PFSK-1 (cell line): ENCODE measurements around the gene UBE4B.

Experiments used
- FOXP2 ChIP-seq: optimal IDR thresholded peaks from 2 replicates; pipeline ENCODE3; 2011; ENCODE audit warnings: borderline replicate concordance, control low read depth, inconsistent platforms; ENCODE audit not compliant: insufficient read depth; ENCODE audit errors: extremely low read length, extremely low read depth
- POLR2AphosphoS5 ChIP-seq: IDR thresholded peaks from 2 replicates; pipeline ENCODE4 v1.6.1; 2012; ENCODE audit warnings: low read depth, mild to moderate bottlenecking, control low read depth, low read length, moderate library complexity
- SIN3A ChIP-seq: IDR thresholded peaks from 2 replicates; pipeline ENCODE4 v1.6.1; 2012; ENCODE audit warnings: mild to moderate bottlenecking, low read length, moderate library complexity, borderline replicate concordance; ENCODE audit not compliant: insufficient read depth
- TAF1 ChIP-seq: IDR thresholded peaks from 2 replicates; pipeline ENCODE4 v1.6.1; 2012; ENCODE audit warnings: low read length, control low read depth, borderline replicate concordance; ENCODE audit not compliant: insufficient read depth
- TF ChIP-seq, protein P1 (sequence below), 2 experiments: IDR thresholded peaks; 2 replicates each; pipeline versions ENCODE4 v1.6.1 to v1.8.0; 2011 to 2012; ENCODE audit warnings: low read depth in 2 of 2, low read length in 2 of 2, control low read depth in 1 of 2, inconsistent platforms in 1 of 2, mild to moderate bottlenecking in 1 of 2, moderate library complexity in 1 of 2; ENCODE audit not compliant: insufficient read depth in 1 of 2

Gene UBE4B

DNA sequence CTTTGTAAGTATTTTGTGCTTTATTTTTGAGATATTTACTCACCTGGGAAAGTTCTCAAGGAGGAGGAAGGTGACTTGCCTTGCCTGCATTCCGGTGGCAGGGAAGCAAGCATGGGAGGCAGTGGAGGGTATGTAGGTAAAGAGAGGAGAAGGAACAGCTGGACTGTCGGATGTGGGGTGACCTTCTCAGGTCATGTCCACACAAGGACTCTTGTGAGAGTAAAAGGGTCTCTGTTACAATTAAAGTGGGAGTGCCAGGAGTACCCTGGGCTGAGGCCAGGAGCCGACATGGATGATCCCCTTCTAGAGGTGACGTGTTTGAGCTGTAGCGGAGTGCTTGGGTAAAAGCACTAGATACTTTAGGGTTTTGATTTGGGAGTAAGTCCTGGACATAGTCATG, 25.0 kb downstream of the UBE4B start:
- TF ChIP-seq, protein P1, sequence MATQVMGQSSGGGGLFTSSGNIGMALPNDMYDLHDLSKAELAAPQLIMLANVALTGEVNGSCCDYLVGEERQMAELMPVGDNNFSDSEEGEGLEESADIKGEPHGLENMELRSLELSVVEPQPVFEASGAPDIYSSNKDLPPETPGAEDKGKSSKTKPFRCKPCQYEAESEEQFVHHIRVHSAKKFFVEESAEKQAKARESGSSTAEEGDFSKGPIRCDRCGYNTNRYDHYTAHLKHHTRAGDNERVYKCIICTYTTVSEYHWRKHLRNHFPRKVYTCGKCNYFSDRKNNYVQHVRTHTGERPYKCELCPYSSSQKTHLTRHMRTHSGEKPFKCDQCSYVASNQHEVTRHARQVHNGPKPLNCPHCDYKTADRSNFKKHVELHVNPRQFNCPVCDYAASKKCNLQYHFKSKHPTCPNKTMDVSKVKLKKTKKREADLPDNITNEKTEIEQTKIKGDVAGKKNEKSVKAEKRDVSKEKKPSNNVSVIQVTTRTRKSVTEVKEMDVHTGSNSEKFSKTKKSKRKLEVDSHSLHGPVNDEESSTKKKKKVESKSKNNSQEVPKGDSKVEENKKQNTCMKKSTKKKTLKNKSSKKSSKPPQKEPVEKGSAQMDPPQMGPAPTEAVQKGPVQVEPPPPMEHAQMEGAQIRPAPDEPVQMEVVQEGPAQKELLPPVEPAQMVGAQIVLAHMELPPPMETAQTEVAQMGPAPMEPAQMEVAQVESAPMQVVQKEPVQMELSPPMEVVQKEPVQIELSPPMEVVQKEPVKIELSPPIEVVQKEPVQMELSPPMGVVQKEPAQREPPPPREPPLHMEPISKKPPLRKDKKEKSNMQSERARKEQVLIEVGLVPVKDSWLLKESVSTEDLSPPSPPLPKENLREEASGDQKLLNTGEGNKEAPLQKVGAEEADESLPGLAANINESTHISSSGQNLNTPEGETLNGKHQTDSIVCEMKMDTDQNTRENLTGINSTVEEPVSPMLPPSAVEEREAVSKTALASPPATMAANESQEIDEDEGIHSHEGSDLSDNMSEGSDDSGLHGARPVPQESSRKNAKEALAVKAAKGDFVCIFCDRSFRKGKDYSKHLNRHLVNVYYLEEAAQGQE (IDR thresholded peaks at IDR 0.05; ENCODE audit: insufficient read depth in 1 of 2, low read depth in 2 of 2, low read length in 2 of 2): no peak
- TF ChIP-seq FOXP2 (no peak), SIN3A (no peak), TAF1 (no peak), POLR2AphosphoS5 (no peak)

DNA sequence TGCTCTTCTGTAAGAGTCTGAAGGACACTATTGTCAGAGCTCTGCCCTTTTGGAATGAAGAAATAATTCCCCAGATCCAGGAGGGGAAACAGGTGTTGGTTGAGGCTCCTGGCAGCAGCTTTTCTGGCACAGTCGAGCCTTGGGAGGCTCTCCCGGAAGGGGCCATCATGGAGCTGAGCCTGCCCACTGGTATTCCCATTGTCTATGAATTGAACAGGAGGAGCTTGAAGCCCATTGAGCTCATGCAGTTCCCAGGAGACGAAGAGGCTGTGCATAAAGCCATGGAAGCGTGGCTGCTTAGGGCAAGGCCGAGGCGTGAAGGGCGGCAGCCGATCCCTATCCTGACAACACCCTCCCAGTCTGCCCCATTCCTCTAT, 26.6 kb downstream of the UBE4B start:
- no peak for TF ChIP-seq FOXP2
- TF ChIP-seq, protein P1 (IDR thresholded peaks at IDR 0.05; ENCODE audit: insufficient read depth in 1 of 2, low read depth in 2 of 2, low read length in 2 of 2): no peak
- no peak for TF ChIP-seq TAF1
- no peak for TF ChIP-seq POLR2AphosphoS5
- no peak for TF ChIP-seq SIN3A

DNA sequence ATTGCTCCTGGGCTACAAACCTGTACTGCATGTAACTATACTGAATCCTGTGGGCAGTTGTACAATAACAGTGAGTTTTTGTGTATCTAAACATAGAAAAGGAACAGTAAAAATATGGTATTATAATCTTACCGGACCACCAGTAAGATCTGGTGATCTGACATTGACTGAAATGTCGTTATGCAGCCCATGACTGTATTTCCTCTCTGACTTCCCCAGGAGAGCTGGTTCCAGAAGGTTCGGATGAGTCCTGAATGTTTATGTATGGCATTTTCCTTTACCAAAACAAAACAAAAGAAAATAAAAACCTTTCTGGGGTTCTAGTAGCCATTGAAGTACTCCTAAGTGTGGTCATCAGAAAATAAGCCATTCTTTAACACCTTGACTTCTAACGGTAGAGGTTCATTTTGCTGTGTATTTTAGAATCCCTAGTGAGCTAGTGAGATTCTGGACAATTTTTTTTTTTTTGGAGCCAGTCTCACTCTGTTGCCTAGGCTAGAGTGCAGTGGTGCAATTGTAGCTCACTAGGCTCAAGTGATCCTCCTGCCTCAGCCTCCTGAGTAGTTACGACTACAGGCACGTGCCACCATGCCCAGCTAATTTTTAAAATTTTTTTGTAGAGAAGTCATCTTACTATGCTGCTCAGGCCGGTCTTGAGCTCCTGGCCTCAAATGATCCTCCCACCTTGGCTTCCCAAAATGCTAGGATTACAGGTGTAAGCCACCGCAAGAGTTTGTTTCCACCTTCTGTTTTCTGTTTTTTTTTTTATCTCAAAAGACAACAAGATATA, 27.7 kb downstream of the UBE4B start:
- TF ChIP-seq TAF1 (no peak), SIN3A (no peak), POLR2AphosphoS5 (no peak)
- TF ChIP-seq, protein P1 (IDR thresholded peaks at IDR 0.05; ENCODE audit: insufficient read depth in 1 of 2, low read depth in 2 of 2, low read length in 2 of 2): no peak

DNA sequence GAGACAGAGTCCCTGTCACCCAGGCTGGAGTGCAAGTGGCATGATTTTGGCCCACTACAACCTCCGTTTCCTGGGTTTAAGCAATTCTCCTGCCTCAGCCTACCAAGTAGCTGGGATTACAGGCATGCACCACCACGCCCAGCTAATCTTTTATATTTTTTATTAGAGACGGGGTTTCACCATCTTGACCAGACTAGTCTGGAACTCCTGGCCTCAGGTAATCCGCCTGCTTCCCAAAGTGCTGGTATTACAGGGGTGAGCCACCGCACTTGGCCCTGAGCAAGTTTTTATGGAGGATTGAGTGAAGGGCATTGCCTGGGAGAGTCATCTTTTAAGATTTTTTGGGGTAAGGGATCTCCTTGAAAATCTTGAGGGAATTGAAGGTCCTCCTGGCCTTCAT, 28.5 kb downstream of the UBE4B start:
- TF ChIP-seq, protein P1 (IDR thresholded peaks at IDR 0.05; ENCODE audit: insufficient read depth in 1 of 2, low read depth in 2 of 2, low read length in 2 of 2): no peak
- TF ChIP-seq TAF1 (no peak), FOXP2 (no peak), POLR2AphosphoS5 (no peak), SIN3A (no peak)

DNA sequence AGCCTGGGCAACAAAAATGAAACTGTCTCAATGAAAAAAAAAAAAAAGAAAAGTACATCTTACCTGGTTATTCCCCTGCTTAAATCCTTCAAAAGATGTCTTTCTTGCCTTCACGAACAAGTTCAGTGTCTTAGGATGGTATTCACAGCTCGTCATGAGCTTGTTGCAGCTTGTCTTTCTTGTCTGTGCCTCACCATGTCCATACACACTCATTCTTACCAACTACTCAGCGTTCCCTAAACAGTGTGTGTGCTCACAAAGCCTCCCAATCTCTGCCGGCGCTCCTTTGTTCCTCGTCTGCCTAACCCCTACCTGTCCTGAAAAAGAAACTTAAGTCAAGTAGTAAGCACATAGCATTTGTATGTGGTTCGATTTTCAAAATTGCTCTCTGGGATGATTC, 31.1 kb downstream of the UBE4B start:
- TF ChIP-seq TAF1 (no peak), FOXP2 (no peak), SIN3A (no peak), POLR2AphosphoS5 (no peak)
- TF ChIP-seq, protein P1 (IDR thresholded peaks at IDR 0.05; ENCODE audit: insufficient read depth in 1 of 2, low read depth in 2 of 2, low read length in 2 of 2): no peak
